Kidney (tissue), 14 donors: ENCODE data around the gene NXN. TPM values are rescaled to one million over a fixed set of nuclear protein-coding genes. Genes with fewer than 3 reads are reported as not detected.

Source experiments
- DNase-seq, 5 donors: peaks; one replicate each; pipeline ENCODE4 v3.0.0-alpha.2; 2013 to 2020
- FAIRE-seq: peaks from 2 replicates; lab custom pipeline; 2012; peaks lifted over from hg19 to GRCh38; lab: Jason Lieb, UNC
- H3K27ac ChIP-seq, 2 donors: one replicate each; pipeline ENCODE4 v1.7.0; 2013; ENCODE audit warnings: low read depth in 2 of 2, low read length in 2 of 2, inconsistent platforms in 1 of 2
- H3K27me3 ChIP-seq: one replicate; pipeline ENCODE4 v1.7.1; 2013; ENCODE audit warnings: low read length, inconsistent platforms; ENCODE audit not compliant: control insufficient read depth, insufficient read depth
- H3K36me3 ChIP-seq, 3 donors: one replicate each; pipeline versions ENCODE4 v1.7.0 to v1.7.1; 2013; ENCODE audit warnings: low read length in 3 of 3, control low read depth in 1 of 3, inconsistent platforms in 1 of 3; ENCODE audit not compliant: insufficient read depth in 3 of 3, control insufficient read depth in 2 of 3
- H3K4me1 ChIP-seq, 3 donors: one replicate each; pipeline versions ENCODE4 v1.7.0 to v1.7.1; 2013; ENCODE audit warnings: low read length in 3 of 3, inconsistent platforms in 1 of 3, low read depth in 1 of 3; ENCODE audit not compliant: control insufficient read depth in 2 of 3, insufficient read depth in 2 of 3
- H3K4me3 ChIP-seq, 3 donors: one replicate each; pipeline versions ENCODE4 v1.7.0 to v1.8.1; 2013; ENCODE audit warnings: low read length in 3 of 3, control low read depth in 1 of 3, inconsistent platforms in 1 of 3
- H3K9ac ChIP-seq, 3 donors: one replicate each; pipeline versions ENCODE4 v1.7.0 to v1.7.1; 2013; ENCODE audit warnings: low read length in 3 of 3, control low read depth in 1 of 3, inconsistent platforms in 1 of 3
- H3K9me3 ChIP-seq, 3 donors: one replicate each; pipeline versions ENCODE4 v1.7.0 to v1.7.1; 2013; ENCODE audit warnings: low read length in 3 of 3, control low read depth in 1 of 3, inconsistent platforms in 1 of 3; ENCODE audit not compliant: control insufficient read depth in 2 of 3, insufficient read depth in 1 of 3
- intact Hi-C: fragments of 100-400 bp; cut with DNase I; formaldehyde crosslinking; loops from one replicate; pipeline ENCODE4 v1.11.1; 2022
- polyA plus RNA-seq: library from polyadenylated mRNA; stranded (reverse); fragments of 350-450 nt; fragmentation: Illumina TruSeq; extraction: RNeasy Lipid Tissue Mini Kit (QIAGEN cat#74804); gene quantifications from one replicate; pipeline ENCODE4 v1.2.3, GENCODE V29; 2014; ENCODE audit warnings: low read depth, low replicate concordance; ENCODE audit not compliant: insufficient read depth
- total RNA-seq: library from RNA; stranded (reverse); fragmentation: NEBNext Ultra II Directional; extraction: Animal tissue kit (Norgen Biotek cat#: 25700); gene quantifications from one replicate; pipeline ENCODE4 v1.2.1, GENCODE V29; 2021
- TF ChIP-seq, protein P1 (sequence below): IDR thresholded peaks from 3 replicates; pipeline ENCODE4 v1.5.1; 2012; ENCODE audit warnings: mild to moderate bottlenecking, moderate library complexity, borderline replicate concordance; ENCODE audit not compliant: insufficient read depth; ENCODE audit errors: extremely low read depth
- donor health status: control.
- donor health status: control.
- donor health status: control.
- donor health status: control.
- donor health status: control.
- donor health status: DM: yes; HTN: yes; CAD: no.
- donor health status: Normal renal cell carcinoma (clear cell type).

Gene NXN
- total and polyA plus RNA-seq, 2 donors from 2014 or later = 10.2 to 26.8 TPM

GRCh38 chr17:1022278-1023024 is 42.9 kb upstream of the NXN start:
- Histone ChIP-seq H3K4me3 (no peak overlapping the region), H3K27ac (no peak overlapping the region), H3K27me3 (no peaks in the 10 kb centered on the region), H3K9me3 (no peaks in the 10 kb centered on the region), H3K9ac (no peak overlapping the region), H3K36me3 (no peaks in the 10 kb centered on the region), H3K4me1 (peaks cover 0 to 7% (median 0%) of the 10 kb centered on the region in 3 donors)
- FAIRE-seq (no peak), DNase-seq (no peak)
- TF ChIP-seq, protein P1, sequence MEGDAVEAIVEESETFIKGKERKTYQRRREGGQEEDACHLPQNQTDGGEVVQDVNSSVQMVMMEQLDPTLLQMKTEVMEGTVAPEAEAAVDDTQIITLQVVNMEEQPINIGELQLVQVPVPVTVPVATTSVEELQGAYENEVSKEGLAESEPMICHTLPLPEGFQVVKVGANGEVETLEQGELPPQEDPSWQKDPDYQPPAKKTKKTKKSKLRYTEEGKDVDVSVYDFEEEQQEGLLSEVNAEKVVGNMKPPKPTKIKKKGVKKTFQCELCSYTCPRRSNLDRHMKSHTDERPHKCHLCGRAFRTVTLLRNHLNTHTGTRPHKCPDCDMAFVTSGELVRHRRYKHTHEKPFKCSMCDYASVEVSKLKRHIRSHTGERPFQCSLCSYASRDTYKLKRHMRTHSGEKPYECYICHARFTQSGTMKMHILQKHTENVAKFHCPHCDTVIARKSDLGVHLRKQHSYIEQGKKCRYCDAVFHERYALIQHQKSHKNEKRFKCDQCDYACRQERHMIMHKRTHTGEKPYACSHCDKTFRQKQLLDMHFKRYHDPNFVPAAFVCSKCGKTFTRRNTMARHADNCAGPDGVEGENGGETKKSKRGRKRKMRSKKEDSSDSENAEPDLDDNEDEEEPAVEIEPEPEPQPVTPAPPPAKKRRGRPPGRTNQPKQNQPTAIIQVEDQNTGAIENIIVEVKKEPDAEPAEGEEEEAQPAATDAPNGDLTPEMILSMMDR = no peak
- intact Hi-C loops = no loop called here

DNA sequence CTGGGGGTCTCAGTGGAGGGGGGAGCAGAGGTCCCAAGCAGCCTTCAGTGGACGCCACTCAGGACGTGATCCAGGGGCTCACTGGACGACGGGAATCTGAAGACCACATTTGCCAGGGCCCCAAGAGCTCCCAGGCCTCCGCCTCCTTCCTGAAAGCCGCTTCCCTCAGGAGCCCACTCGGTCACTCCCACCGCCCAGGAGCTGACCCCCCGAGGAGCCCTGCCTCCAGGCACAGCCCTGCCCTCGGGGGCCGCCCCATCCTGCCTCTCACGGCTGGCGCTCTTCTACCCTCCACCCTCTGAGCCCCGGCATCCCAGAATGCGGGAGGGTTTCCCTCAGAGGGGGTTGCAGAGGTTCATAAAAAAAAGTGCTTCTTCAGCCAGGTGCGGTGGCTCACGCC is 41.6 kb upstream of the NXN start:
- H3K27me3 ChIP-seq = no peaks in the 10 kb centered on the region
- no peaks in the 10 kb centered on the region for H3K36me3 ChIP-seq
- H3K4me1 ChIP-seq = peaks cover 0 to 2% (median 0%) of the 10 kb centered on the region in 3 donors
- no peaks in the 10 kb centered on the region for H3K9me3 ChIP-seq
- intact Hi-C loops = no loop called here
- H3K27ac ChIP-seq = no peak overlapping the region
- TF ChIP-seq, protein P1 = no peak
- H3K9ac ChIP-seq = no peak overlapping the region
- no peak overlapping the region for H3K4me3 ChIP-seq
- FAIRE-seq (no peak), DNase-seq (no peak)

DNA sequence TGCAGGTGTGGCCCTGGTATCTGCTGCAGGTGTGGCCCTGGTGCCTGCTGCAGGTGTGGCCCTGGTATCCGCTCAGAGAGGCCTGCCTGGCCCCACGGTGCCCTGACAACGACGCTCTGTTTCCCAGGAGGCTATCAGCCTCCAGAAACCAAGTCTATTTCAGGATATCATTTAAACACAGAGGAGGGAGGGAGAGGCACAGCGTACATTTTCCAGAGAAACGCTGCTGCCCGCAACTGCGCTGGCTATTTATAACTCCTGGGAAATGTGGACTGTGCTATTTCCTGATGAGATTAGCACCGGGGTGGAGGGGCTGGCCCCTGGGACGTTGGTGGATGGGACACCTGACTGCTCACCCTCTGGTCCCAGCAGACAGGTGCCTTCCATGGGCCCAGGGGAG is 39.9 kb upstream of the NXN start:
- Histone ChIP-seq H3K9ac (no peak overlapping the region), H3K27ac (peak overlapping the region in 1 of 2 donors; percentile 57)
- no peak for DNase-seq

More for the DNA sequence above, 39.9 kb upstream of the NXN start:
- no peaks in the 10 kb centered on the region for H3K27me3 ChIP-seq
- TF ChIP-seq, protein P1 = no peak
- FAIRE-seq = no peak
- intact Hi-C loops = no loop called here
- H3K4me3 ChIP-seq = no peak overlapping the region
- peaks cover 0 to 2% (median 0%) of the 10 kb centered on the region in 3 donors for H3K4me1 ChIP-seq
- H3K36me3 ChIP-seq = no peaks in the 10 kb centered on the region
- no peaks in the 10 kb centered on the region for H3K9me3 ChIP-seq
